ENCODE results near the gene AUTS2.
"Not testable (repeated sequence)": the region's sequence is repeated elsewhere in the genome, so short reads cannot be mapped to it uniquely, and the experiment has no call there.

The AUTS2 gene

GRCh38 chr7:69780379-69780778, 182.1 kb downstream of the AUTS2 start:
- no peak for DNase-seq (ENCODE audit: extremely low read depth in 1 of 2, low read depth in 1 of 2)

DNA sequence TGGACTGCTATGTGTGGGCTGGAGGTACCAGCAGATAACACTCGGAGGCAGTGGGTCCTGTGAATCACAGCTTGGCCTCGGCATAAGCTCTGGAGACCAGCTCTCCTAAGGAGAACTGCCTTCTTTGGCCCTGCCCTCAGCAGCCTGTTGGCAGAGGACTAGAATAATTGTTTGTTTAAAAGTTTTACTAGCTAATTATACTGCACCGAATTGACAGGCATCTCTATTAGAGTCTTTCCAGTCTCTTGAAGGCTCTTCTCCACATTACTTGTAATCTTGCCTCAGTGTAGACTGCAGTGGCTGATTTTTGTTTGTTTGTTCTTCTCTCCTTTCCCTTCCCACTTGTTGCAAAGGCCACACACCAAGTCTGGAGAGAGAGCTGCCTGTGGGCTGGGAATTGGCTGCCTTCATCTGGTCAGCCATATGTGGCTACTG, 183.2 kb downstream of the AUTS2 start:
- DNase-seq (ENCODE audit: extremely low read depth in 1 of 2, low read depth in 1 of 2) = no peak

DNA sequence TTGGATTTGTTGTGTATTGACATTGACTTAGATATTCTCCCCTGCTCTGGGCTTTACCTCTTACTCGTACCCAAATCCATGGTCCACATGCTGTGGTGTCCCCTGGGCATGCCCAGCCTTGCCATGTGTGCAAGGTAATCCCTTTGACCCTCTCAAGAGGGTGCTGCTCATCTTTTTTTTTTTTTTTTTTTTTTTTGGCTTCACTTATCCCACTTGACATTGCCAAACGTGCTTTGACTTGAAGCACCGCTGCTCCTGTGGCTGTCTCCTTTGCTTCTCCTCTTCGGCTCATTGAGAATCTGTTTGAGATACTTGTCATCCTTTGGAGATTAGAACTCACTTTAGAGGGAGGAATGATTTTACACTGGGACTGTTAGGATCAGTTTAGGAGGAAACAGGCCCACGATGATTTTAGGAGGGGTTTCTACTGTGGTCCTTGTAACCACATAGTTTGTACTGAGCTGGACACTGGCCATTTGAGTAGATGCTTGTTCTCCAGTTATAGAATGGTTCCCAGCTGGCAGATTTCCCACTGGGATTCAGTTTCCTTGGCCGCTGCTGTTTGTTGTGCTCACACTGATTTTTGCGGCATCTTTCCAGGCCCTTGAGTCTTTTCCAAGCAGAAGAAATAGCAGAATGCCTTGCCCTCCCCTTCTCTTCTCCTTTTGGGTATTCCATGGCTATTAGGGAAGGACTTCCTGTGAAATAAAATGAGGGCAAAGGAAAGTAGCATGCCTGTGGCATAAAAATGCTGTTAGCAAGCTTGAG, 184.8 kb downstream of the AUTS2 start:
- DNase-seq (ENCODE audit: extremely low read depth in 1 of 2, low read depth in 1 of 2) = no peak

DNA sequence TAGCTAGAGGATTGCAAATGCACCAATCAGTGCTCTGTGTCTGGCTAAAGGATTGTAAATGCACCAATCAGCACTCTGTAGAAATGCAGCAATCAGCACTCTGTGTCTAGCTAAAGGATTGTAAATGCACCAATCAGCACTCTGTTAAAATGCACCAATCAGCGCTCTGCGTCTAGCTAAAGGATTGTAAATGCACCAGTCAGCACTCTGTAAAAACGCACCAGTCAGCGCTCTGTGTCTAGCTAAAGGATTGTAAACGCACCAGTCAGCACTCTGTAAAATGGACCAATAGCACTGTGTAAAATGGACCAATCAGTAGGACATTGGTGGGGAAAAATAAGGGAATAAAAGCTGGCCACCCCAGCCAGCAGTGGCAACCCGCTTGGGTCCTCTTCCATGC, 187.9 kb downstream of the AUTS2 start:
- not testable (repeated sequence) for DNase-seq (ENCODE audit: extremely low read depth in 1 of 2, low read depth in 1 of 2)

DNA sequence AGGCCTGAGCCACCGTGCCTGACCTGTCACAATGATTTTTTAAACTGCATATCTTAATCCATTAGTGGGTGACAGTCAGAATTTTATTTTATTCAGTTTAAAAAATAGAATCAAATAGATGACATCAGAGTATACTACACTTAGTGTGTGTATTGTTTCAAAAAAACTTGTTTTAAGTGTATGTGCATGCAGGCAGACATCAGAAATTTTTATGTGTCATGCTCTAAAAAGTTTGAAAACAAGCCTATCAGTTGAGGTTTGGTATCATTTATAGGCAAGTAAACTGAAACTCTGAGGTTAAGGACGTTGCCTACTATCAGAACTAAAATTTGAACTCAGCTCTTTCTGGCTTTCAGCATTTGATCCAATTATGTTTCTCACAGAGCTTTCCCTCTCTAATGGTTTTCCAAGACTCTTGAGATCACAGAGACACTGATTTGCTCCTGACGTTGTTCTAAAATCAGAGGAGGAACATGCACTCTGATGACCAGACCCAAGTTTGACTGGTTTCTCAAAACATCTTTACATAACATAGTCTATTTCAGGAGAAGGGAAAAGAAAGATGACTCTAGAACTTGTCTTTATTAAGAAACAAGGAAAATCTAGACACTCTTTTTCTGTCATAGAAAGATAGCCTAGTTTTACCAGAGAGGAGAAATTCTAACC, 188.6 kb downstream of the AUTS2 start:
- DNase-seq (ENCODE audit: extremely low read depth in 1 of 2, low read depth in 1 of 2) = no peak

GRCh38 chr7:69787736-69788431, 189.6 kb downstream of the AUTS2 start:
- no peak for DNase-seq (ENCODE audit: extremely low read depth in 1 of 2, low read depth in 1 of 2)

- DNase-seq (ENCODE audit: extremely low read depth in 1 of 2, low read depth in 1 of 2) = no peak
These were observed 191.3 kb downstream of the AUTS2 start for GRCh38 chr7:69789563-69789962.

DNA sequence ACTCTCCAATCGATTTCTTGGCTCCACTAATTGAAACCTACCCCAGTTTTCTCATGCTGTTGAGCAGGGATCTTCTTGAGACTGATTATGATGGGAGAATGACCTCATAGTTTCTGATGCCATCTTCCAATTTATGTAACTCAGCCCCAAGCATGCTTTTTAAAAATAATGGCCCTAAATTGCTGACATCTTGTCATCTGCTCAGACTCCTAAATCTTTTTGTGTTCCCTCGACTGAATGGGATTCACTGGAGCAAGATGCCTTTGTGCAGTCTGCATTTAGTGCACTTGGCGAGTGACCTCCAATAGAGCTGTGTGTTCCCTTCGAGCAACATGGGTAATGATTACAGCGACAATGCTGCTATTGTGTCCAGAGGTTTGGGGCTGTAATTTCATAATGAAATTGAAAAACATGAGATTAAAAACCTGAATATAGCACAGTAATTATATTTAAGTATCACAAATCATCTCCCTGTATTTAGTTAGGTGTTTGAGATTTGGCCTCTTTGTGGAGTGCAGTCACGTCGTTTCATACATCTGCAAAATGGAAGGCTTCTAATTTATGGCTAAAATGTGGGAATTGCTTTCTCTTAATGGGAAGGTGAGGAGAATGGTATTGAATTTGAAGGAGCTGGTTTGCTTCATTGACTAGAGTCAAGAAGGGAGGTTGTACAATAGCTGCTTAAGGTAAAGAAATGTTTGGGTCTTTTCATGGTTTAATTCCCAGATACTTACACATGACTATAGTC, 192.9 kb downstream of the AUTS2 start:
- no peak for DNase-seq (ENCODE audit: extremely low read depth in 1 of 2, low read depth in 1 of 2)

- no peak for DNase-seq (ENCODE audit: extremely low read depth in 1 of 2, low read depth in 1 of 2)
These were observed 193.5 kb downstream of the AUTS2 start for GRCh38 chr7:69791739-69792138.

- DNase-seq (ENCODE audit: extremely low read depth in 1 of 2, low read depth in 1 of 2) = no peak
These were observed 197.7 kb downstream of the AUTS2 start for GRCh38 chr7:69795932-69796331.

DNA sequence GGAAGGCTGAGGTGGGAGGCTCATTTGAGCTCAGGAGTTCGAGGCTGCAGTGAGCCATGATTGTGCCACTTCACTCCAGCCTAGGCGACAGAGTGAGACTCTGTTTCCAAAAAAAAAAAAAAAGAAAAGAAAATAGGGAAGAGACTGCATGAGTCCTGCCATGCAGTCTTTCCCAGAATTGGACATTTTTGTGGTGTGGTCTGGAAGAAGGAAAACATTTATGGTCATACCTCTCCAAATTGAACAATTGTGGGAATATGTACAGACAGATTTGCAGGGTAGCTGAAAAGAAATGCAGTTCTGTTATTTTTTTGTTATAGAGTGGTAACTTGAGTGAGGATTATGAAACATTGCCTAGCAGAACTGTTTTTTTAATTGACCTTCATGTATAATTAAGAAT, 198.1 kb downstream of the AUTS2 start:
- no peak for DNase-seq (ENCODE audit: extremely low read depth in 1 of 2, low read depth in 1 of 2)

- no peak for DNase-seq (ENCODE audit: extremely low read depth in 1 of 2, low read depth in 1 of 2)
These were observed 200.9 kb downstream of the AUTS2 start for GRCh38 chr7:69799048-69799697.

- no peak for DNase-seq (ENCODE audit: extremely low read depth in 1 of 2, low read depth in 1 of 2)
These were observed 201.7 kb downstream of the AUTS2 start for GRCh38 chr7:69799990-69800389.

GRCh38 chr7:69800495-69800894, 202.2 kb downstream of the AUTS2 start:
- no peak for DNase-seq (ENCODE audit: extremely low read depth in 1 of 2, low read depth in 1 of 2)

DNA sequence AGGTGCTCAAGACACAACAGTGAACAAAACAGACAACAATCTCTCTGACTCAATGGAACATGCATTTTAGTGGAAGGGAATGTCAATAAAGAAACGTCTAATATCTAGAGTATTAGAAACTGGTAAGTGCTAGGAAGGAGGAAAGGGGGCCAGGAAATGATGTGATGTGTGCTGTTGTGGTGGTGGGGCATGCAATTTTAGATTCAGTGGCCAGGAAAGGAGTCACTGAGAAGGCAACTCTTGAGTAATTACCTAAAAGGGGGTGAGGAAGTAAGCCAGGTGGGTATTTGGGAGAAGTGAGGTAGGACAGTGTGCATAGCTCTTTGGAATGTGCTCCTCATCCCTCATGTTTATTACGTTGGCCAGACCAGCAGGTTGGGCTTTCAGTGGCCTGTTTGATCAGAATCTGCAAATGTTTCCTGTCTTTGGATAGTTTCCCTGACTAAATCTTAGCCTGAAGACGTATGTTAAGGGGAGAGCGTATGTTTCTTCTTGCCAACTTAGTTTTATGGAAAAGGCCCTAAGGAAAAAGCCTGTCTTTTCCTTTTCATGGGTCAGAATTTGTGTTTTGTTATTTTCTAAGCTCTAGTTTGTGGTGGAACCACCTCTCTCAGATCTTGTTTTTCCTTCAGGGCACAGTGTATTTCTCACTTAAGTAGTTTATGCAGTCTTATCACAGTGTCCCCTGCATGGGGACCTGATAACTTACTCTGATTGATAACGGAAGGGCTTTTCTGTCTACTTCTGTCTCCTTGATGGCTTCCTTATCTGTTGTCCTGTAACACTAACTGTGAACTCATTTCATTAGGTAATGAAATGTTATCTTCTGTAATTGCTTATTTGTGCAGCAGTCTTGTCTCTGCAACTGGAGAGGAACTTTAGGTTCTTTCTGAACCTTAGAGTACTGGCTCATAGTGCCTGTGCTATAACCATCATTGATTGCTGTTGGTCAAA, 203.7 kb downstream of the AUTS2 start:
- no peak for DNase-seq (ENCODE audit: extremely low read depth in 1 of 2, low read depth in 1 of 2)

GRCh38 chr7:69803699-69804516, 205.6 kb downstream of the AUTS2 start:
- no peak for DNase-seq (ENCODE audit: extremely low read depth in 1 of 2, low read depth in 1 of 2)

DNA sequence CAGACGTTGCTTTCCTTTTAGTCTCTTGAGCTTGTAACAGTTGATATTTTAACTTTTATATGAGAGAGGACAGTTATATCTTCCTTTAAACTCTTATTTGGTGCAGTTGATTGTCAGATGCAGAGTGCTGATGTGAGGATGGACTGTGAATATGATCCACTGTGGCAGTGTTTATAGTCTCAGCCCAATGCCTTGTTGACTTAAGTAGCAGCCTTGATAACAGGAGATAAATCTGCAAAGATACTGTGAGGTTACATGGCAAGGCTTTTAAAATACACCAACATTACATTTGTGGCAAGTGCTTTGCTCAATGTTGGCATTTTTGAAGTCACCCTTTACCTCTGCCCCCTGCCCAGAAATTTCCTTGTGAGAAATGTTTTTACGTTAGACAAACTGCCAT, 206.7 kb downstream of the AUTS2 start:
- DNase-seq (ENCODE audit: extremely low read depth in 1 of 2, low read depth in 1 of 2) = no peak

DNA sequence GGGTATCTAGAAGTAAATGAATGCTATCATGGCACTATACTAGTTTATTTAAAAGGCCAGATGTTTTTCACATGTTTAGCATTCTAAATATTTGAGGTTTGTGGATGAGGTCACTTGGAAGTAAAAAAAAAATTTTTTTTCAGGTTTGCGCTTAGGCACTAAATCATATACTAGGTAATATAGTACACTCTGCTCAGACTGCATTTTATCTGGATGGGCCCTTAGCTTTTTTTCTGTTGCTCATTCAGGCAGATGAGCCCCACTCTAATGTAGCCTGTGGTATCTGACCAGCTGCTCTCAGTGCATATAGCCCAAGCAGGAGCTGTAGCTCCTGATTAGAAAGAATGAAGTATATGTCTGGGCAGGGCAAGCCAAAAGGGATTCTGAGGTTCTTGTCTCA, 210.1 kb downstream of the AUTS2 start:
- DNase-seq (ENCODE audit: extremely low read depth in 1 of 2, low read depth in 1 of 2) = no peak

Data from stimulated activated CD8-positive, alpha-beta memory T cell treated with anti-CD3 and anti-CD28 coated beads, Interleukin-7, amount 100 ng/mL, for 48 hours (primary cell).